Activated naive CD8-positive, alpha-beta T cell (primary cell): ENCODE measurements around the gene FYB2.

Source experiments
- H3K27ac Mint-ChIP-seq: one replicate; pipeline ENCODE4 v1.8.0; 2021; ENCODE audit warnings: mixed read lengths
- H3K27me3 Mint-ChIP-seq: one replicate; pipeline ENCODE4 v1.8.0; 2021; ENCODE audit warnings: mixed read lengths
- H3K36me3 Mint-ChIP-seq: one replicate; pipeline ENCODE4 v1.8.0; 2021; ENCODE audit warnings: mixed read lengths
- H3K4me1 Mint-ChIP-seq: one replicate; pipeline ENCODE4 v1.8.0; 2021; ENCODE audit warnings: low read depth, mixed read lengths
- H3K4me3 Mint-ChIP-seq: one replicate; pipeline ENCODE4 v1.8.0; 2021; ENCODE audit warnings: mild to moderate bottlenecking, mixed read lengths
- H3K9me3 Mint-ChIP-seq: one replicate; pipeline ENCODE4 v1.8.0; 2021; ENCODE audit warnings: low read depth, mixed read lengths

Gene FYB2

GRCh38 chr1:56676571-56677035, 142.6 kb downstream of the FYB2 start:
- no peaks in the 10 kb centered on the region for H3K4me1 Mint-ChIP-seq
- no peaks in the 10 kb centered on the region for H3K9me3 Mint-ChIP-seq
- H3K27ac Mint-ChIP-seq = no peak overlapping the region
- no peaks in the 10 kb centered on the region for H3K36me3 Mint-ChIP-seq
- peaks cover 9% of the 10 kb centered on the region for H3K27me3 Mint-ChIP-seq
- H3K4me3 Mint-ChIP-seq = no peak overlapping the region

GRCh38 chr1:56675763-56676162, 143.4 kb downstream of the FYB2 start:
- H3K4me3 Mint-ChIP-seq = no peak overlapping the region
- peaks cover 9% of the 10 kb centered on the region for H3K27me3 Mint-ChIP-seq
- H3K36me3 Mint-ChIP-seq = no peaks in the 10 kb centered on the region
- no peaks in the 10 kb centered on the region for H3K4me1 Mint-ChIP-seq
- H3K9me3 Mint-ChIP-seq = no peaks in the 10 kb centered on the region
- H3K27ac Mint-ChIP-seq = no peak overlapping the region

DNA sequence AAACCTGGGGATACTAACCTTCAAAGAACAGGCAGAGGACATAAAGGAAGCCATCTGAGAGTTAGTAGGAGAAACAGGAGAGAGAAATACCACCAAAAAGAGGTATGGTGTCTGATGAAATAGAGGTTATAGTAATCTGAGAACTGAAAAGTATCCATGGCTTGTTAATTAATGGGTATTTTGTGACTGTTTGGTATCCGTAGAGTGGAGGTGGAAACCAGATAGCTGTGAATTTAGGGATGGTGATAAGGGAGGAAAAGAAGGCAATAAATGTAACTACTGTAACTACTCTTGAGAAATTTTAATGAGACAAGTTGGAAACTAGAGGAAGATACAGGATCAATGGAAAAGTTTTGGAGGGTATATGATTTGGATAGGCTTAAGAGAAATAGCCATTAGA, 146.6 kb downstream of the FYB2 start:
- H3K27me3 Mint-ChIP-seq = peaks cover 12% of the 10 kb centered on the region
- no peaks in the 10 kb centered on the region for H3K9me3 Mint-ChIP-seq
- no peaks in the 10 kb centered on the region for H3K36me3 Mint-ChIP-seq
- no peak overlapping the region for H3K4me3 Mint-ChIP-seq
- no peak overlapping the region for H3K27ac Mint-ChIP-seq
- H3K4me1 Mint-ChIP-seq = no peaks in the 10 kb centered on the region

- Mint-ChIP-seq H3K9me3 (no peaks in the 10 kb centered on the region), H3K36me3 (no peaks in the 10 kb centered on the region), H3K27me3 (peaks cover 15% of the 10 kb centered on the region), H3K4me3 (no peak overlapping the region), H3K27ac (no peak overlapping the region), H3K4me1 (no peaks in the 10 kb centered on the region)
Measured at GRCh38 chr1:56671542-56671941, 147.7 kb downstream of the FYB2 start.

GRCh38 chr1:56671085-56671484, 148.1 kb downstream of the FYB2 start:
- Mint-ChIP-seq H3K4me1 (no peaks in the 10 kb centered on the region), H3K9me3 (no peaks in the 10 kb centered on the region), H3K4me3 (no peak overlapping the region), H3K27me3 (peaks cover 15% of the 10 kb centered on the region), H3K27ac (no peak overlapping the region), H3K36me3 (no peaks in the 10 kb centered on the region)

DNA sequence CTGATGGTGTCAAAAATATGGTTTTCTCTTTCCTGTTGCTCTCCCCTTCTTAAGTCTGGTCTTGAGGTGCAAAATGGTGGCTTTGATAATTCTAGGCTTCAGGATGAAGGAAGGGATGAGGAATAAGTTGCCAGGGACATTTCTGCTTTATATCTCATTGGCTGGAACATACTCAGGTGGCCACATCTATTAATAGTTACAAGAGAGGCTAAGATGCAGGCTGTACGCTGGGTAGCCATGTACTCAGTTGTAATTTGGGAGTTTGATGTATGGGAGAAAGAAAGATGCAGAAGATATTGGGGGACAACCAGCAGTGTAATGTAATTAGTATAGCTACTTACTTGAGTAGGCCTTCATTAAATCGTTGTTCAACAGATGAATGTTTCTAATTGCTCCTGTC, 148.9 kb downstream of the FYB2 start:
- Mint-ChIP-seq H3K4me3 (no peak overlapping the region), H3K9me3 (no peaks in the 10 kb centered on the region), H3K4me1 (no peaks in the 10 kb centered on the region), H3K27ac (no peak overlapping the region), H3K27me3 (peaks cover 16% of the 10 kb centered on the region), H3K36me3 (no peaks in the 10 kb centered on the region)
